ENCODE measurements around the gene MCUR1. TPM values are rescaled to one million over a fixed set of nuclear protein-coding genes. Genes with fewer than 3 reads are reported as not detected.

Gene MCUR1
- total and polyA plus RNA-seq, 2 of the 13 experiments (the other 11 are each of a cell fraction or from before 2014, with no cell fraction given): 8.0 to 29.6 TPM

DNA sequence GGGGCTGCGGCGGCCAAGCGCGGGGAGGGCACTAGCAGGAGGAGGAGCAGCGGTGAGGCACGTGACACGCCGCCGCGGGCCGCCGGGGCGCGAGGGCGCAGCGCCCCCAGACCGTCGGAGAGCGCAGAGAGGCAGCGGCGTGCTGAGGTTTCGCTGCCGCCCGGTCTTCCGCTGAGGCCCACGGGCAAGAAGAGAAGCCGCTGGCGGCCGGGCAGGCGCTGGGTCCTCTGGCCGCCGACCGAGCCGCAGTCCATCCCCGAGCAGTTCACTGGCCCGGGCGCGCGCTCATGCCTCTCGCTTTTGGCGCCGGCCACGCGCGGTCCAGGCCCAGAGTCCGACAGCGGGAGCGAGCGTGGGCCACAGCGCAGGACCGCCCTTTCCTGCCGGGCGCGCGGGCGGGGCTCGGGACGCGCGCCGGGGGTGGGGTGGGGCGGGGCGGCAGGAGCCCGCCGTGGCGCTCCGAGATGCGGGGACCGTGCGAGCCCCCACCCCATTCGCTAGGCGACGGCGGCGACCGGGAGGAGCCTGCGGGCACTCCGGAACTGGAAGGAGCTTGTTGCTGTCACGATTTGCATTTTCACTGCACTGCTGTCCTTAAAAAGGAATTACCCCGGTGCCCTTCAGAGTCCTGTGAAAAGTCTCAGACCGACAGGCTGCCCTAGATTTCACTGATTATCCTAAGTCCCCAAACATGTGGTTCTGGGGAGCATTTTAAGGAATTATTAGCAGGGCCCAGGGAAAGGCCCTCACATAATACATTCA is at the start of gene MCUR1 (continued):
- TF ChIP-seq, protein P1, sequence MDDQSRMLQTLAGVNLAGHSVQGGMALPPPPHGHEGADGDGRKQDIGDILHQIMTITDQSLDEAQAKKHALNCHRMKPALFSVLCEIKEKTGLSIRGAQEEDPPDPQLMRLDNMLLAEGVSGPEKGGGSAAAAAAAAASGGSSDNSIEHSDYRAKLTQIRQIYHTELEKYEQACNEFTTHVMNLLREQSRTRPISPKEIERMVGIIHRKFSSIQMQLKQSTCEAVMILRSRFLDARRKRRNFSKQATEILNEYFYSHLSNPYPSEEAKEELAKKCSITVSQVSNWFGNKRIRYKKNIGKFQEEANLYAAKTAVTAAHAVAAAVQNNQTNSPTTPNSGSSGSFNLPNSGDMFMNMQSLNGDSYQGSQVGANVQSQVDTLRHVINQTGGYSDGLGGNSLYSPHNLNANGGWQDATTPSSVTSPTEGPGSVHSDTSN (CRISPR knock-in tag; IDR thresholded peaks at IDR 0.05; ENCODE audit: borderline replicate concordance): 0 out of 2 replicates have a peak, but pooled peaks have one; percentile 43
- TF ChIP-seq ZNF274 (CRISPR knock-in tag; IDR thresholded peaks at IDR 0.05): peak; percentile 71; the same call in 1 of the 2 replicates
- no peak; the same call in 1 of the 2 replicates for TF ChIP-seq KMT2B (CRISPR knock-in tag; IDR thresholded peaks at IDR 0.05)
- TF ChIP-seq TOE1 (CRISPR knock-in tag; IDR thresholded peaks at IDR 0.05): no peak
- TF ChIP-seq JUNB (CRISPR knock-in tag; IDR thresholded peaks at IDR 0.05; ENCODE audit: borderline replicate concordance): peak; percentile 29; the same call in 1 of the 2 replicates
- 0 out of 2 replicates have a peak, but pooled peaks have one; percentile 36 for TF ChIP-seq CC2D1A (CRISPR knock-in tag; IDR thresholded peaks at IDR 0.05)
- TF ChIP-seq, protein P2, sequence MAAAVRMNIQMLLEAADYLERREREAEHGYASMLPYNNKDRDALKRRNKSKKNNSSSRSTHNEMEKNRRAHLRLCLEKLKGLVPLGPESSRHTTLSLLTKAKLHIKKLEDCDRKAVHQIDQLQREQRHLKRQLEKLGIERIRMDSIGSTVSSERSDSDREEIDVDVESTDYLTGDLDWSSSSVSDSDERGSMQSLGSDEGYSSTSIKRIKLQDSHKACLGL (CRISPR knock-in tag; IDR thresholded peaks at IDR 0.05): peak; percentile 61; the same call in 1 of the 2 replicates
- TF ChIP-seq TAF15 (IDR thresholded peaks at IDR 0.05; ENCODE audit: low read depth, low read length, poor library complexity, severe bottlenecking): peak; percentile 23
- no peak; the same call in 1 of the 2 replicates for TF ChIP-seq GABPA (IDR thresholded peaks at IDR 0.05; ENCODE audit: low read depth, low read length)
- TF ChIP-seq GABPA (CRISPR knock-in tag; IDR thresholded peaks at IDR 0.05; ENCODE audit: low read depth): peak; percentile 43; the same call in 1 of the 2 replicates
- peak; percentile 84; the same call in 1 of the 2 replicates for TF ChIP-seq NR1H2 (CRISPR knock-in tag; IDR thresholded peaks at IDR 0.05; ENCODE audit: borderline replicate concordance, low read depth)
- no peak for TF ChIP-seq ZNF644 (CRISPR knock-in tag; IDR thresholded peaks at IDR 0.05; ENCODE audit: low read depth)
- TF ChIP-seq ETV5 (CRISPR knock-in tag; IDR thresholded peaks at IDR 0.05; ENCODE audit: borderline replicate concordance): peak; percentile 60; the same call in 1 of the 2 replicates
- peak; percentile 99 for TF ChIP-seq ZNF563 (CRISPR knock-in tag; IDR thresholded peaks at IDR 0.05)
- TF ChIP-seq MIER2 (CRISPR knock-in tag; IDR thresholded peaks at IDR 0.05): no peak; the same call in 1 of the 2 replicates
- TF ChIP-seq ZNF75D (CRISPR knock-in tag; IDR thresholded peaks at IDR 0.05; ENCODE audit: borderline replicate concordance): no peak
- TF ChIP-seq HES4 (CRISPR knock-in tag; IDR thresholded peaks at IDR 0.05; ENCODE audit: borderline replicate concordance): peak; percentile 99
- TF ChIP-seq ZC3H4 (CRISPR knock-in tag; IDR thresholded peaks at IDR 0.05; ENCODE audit: borderline replicate concordance): no peak
- 0 out of 2 replicates have a peak, but pooled peaks have one; percentile 26 for TF ChIP-seq SP2 (CRISPR knock-in tag; IDR thresholded peaks at IDR 0.05)
- peak; percentile 69; the same call in 1 of the 2 replicates for TF ChIP-seq NRL (CRISPR knock-in tag; IDR thresholded peaks at IDR 0.05; ENCODE audit: borderline replicate concordance)
- TF ChIP-seq ZNF792 (CRISPR knock-in tag; IDR thresholded peaks at IDR 0.05): no peak
- TF ChIP-seq, protein P3, sequence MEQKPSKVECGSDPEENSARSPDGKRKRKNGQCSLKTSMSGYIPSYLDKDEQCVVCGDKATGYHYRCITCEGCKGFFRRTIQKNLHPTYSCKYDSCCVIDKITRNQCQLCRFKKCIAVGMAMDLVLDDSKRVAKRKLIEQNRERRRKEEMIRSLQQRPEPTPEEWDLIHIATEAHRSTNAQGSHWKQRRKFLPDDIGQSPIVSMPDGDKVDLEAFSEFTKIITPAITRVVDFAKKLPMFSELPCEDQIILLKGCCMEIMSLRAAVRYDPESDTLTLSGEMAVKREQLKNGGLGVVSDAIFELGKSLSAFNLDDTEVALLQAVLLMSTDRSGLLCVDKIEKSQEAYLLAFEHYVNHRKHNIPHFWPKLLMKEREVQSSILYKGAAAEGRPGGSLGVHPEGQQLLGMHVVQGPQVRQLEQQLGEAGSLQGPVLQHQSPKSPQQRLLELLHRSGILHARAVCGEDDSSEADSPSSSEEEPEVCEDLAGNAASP (CRISPR knock-in tag; IDR thresholded peaks at IDR 0.05; ENCODE audit: borderline replicate concordance): no peak
- TF ChIP-seq ZNF567 (CRISPR knock-in tag; IDR thresholded peaks at IDR 0.05; ENCODE audit: borderline replicate concordance): peak; percentile 50; the same call in 1 of the 2 replicates
- TF ChIP-seq THAP11 (CRISPR knock-in tag; IDR thresholded peaks at IDR 0.05): peak; percentile 76
- no peak for TF ChIP-seq ZNF354B (CRISPR knock-in tag; IDR thresholded peaks at IDR 0.05)
- TF ChIP-seq, protein P4, sequence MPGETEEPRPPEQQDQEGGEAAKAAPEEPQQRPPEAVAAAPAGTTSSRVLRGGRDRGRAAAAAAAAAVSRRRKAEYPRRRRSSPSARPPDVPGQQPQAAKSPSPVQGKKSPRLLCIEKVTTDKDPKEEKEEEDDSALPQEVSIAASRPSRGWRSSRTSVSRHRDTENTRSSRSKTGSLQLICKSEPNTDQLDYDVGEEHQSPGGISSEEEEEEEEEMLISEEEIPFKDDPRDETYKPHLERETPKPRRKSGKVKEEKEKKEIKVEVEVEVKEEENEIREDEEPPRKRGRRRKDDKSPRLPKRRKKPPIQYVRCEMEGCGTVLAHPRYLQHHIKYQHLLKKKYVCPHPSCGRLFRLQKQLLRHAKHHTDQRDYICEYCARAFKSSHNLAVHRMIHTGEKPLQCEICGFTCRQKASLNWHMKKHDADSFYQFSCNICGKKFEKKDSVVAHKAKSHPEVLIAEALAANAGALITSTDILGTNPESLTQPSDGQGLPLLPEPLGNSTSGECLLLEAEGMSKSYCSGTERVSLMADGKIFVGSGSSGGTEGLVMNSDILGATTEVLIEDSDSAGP (CRISPR knock-in tag; IDR thresholded peaks at IDR 0.05; ENCODE audit: borderline replicate concordance): peak; percentile 86

Measured in HepG2 (cell line).